ENCODE results near the gene ARID4B.
"Not testable (repeated sequence)": the region's sequence is repeated elsewhere in the genome, so short reads cannot be mapped to it uniquely, and the experiment has no call there.

ARID4B gene

DNA sequence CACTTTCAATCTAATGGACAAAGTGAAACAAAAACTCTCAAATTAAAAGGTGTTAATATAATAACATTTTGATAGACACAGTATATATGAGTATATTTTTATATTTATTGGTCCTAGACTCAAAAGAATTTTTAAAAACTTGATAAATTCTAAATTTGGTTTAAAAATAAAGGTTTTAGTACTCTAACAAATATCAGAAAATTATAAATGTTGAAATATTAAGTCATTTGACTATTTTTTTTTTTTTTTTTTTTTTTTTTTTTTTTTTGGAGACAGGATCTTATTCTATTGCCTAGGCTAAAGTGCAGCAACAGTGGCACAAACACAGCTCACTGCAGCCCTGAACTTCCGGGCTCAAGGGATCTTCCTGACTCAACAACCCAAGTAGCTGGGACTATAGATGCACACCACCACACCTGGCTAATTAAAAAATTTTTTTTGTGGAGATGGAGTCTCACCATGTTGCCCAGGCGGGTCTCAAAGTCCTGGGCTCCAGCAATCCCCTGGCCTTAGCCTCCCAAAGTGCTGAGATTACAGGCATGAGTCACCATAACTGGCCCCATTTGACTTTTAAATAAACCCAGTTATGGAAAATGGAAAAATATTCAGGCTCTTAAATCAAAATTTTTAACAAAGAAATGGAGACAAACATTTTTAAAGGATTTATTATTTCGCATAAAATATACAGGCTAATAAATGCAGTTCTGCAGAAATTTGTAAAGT is 106.2 kb downstream of the ARID4B start:
- DNase-seq (ENCODE audit: low spot score) = no peak

DNA sequence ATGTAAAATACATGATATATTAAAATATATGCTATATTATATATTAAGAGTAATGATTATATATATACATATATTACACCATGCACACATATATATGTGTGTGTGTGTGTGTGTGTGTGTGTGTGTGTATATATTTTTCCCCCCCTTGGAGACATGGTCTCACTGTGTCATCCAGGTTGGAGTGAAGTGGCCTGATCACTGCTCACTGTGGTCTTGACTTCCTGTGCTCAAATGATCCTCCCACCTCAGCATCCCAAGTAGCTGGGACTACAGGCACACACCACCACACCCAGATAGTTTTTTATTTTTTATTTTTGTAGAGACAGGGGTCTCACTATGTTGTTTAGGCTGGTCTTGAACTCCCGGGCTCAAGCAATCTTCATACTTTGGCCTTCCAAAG is 112.5 kb downstream of the ARID4B start:
- no peak for DNase-seq (ENCODE audit: low spot score)

DNA sequence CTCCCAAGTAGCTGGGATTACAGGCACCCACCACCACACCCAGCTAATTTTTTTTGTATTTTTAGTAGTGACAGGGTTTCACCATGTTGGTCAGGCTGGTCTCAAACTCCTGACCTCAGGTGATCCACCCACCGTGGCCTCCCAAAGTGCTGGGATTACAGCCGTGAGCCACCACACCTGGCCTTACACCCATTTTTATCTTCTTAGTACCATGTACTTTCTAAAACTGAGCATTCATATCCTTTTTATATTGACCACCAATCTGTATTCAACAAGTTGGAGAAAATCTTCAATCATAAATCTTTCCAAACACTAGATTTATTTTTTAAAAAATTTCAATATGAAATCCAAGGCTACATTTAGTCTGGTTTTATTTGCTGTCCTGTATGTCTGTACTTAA is 113.0 kb downstream of the ARID4B start:
- DNase-seq (ENCODE audit: low spot score) = not testable (repeated sequence)

DNA sequence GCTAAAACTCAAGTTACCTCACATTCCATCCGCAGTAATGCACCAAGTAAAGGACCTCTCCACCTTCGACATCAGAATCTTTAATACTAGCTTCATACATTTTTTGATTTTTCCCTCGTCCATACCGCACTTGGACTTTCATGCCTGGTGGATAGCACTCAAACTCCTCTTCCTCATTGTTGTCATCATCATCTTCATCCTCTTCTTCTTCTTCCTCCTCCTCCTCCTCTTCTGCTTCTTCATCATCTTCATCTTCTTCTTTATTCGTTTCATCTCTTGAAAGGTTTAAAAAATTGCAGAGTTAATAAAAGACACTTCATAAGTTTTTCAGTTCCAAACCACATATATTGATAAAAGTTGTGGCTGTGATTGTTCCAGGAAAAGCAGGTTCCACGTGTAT is 114.2 kb downstream of the ARID4B start:
- DNase-seq (ENCODE audit: low spot score) = no peak

DNA sequence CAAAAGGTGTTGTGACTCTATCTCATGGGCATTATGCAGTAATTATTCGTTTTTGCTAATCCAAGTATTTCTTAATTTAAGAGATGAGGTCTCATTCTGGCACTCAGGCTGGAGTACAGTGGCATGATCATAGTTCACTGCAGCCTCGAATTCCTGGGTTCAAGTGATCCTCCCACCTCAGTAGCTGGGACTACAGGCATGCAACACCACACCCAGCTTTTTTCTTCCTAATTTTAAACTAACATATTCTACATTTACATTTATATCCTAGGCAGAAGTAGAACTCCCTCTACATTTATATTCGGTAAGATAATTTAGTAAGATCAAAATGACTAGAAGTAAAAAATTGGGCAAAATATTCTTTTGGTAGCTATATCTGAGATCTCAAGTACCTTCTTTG is 116.5 kb downstream of the ARID4B start:
- no peak for DNase-seq (ENCODE audit: low spot score)

DNA sequence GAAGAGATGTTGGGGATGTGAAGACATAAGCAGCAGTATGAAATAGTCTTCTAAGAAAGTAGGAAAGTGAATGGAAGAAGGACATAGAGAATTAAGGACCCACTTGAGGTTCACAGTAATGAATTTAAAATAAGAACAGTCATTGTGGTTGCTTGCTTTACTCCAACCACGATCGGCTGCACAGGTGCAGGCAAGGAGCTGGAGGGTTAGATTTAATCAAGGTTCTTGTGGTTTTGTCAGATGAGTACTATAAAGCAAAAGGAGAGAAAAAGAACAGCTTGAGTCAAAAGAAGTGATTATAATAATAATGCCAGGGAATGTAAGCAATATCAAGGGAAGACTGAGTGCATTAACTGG is 120.8 kb downstream of the ARID4B start:
- DNase-seq (ENCODE audit: low spot score) = no peak

DNA sequence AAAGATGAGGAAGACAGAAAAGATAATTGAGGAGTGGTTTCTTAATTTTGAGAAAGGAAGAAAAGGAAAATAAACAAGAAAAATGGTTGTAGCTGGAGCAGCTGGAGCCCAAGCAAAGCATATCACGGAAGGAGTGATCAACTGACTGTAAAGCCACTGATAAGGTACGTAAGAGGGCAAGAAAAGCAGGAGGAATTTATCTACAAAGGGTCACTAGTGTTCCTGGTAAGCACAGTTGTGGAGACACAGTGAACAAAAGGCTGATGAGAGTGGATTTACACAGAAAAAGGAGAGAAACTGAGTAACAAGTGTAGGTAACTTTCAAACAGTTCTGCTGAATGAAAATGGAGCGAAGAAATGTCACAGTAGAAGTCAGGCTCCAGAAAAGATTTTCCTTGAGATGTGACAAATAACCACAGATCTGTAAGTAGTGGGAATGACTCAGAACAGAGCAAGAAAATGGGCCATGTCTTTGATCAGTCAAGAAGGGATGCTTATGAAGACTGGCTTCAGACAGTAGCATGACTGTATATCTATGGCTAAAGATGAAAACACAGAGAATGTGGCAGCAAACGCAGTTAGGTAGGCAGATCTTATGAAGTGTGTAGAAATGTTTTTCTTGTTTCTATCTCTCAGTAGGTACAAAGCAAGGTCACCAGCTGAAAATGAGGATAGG is 121.3 kb downstream of the ARID4B start:
- no peak for DNase-seq (ENCODE audit: low spot score)

DNA sequence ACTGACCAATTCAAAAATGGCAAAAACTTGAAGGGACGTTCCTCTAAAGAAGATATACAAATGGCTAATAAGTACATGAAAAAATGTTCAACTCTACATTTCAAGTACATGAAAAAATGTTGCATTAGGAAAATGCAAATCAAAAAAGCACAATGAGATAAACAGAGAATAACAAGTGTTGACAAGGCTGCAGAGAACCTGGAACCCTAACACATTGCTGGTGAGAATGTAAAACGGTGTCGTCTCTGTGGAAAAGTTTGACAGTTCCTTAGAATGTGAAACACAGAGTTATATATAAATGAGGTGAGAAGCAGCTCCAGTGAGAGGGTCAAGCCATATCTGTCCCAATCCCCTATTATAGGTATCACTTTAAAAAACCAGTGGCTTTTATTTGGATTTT is 122.3 kb downstream of the ARID4B start:
- DNase-seq (ENCODE audit: low spot score) = no peak

DNA sequence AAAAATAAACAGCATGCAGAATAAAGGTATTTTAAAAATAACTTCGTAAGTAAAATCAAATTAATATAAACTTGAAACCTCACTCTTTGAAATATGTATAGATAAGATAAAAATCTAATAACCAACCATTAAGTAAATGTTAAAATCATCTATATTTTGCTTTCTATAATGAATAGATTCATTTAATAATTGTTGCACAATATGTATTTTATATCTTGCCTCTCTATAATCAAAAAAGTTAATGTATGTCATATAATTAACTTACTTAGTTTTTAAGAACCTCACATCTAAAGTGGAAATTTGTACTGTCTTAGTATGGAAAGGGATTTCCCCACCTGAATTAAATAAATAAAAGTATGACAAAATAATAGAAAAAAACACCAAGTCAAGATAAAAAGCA is 124.6 kb downstream of the ARID4B start:
- no peak for DNase-seq (ENCODE audit: low spot score)

DNA sequence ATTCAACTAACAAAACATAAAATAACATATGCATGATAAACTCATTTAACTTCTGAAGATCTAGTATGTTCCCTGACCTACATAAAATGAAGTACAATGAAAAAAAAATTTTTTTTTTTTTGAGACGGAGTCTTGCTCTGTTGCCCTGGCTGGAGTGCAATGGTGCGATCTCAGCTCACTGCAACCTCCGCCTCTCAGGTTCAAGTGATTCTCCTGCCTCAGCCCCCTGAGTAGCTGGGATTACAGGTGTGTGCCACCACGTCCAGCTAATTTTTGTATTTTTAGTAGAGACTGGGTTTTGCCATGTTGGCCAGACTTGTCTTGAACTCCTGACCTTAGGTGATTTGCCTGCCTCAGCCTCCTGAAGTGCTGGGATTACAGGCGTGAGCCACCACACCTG is 125.5 kb downstream of the ARID4B start:
- not testable (repeated sequence) for DNase-seq (ENCODE audit: low spot score)

DNA sequence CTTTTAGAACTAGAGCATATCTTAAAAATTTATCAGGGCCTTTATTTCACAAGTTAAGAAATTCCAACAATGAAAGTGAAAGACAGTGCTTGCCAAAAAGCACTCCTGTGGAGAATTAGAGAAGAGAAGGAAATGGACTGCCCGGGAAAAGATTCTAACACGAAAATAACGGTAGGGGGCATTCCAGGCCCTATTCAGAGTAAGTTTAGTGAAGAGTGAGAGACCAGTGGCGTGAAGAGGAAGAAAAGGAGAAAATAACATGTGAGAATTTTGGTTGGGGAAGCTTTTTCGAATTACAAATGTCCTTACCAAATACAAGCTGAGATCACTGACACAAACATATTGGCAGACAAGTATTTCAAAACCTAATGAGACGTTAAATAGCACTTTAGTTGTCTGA is 128.5 kb downstream of the ARID4B start:
- DNase-seq (ENCODE audit: low spot score) = peak; percentile 30

DNA sequence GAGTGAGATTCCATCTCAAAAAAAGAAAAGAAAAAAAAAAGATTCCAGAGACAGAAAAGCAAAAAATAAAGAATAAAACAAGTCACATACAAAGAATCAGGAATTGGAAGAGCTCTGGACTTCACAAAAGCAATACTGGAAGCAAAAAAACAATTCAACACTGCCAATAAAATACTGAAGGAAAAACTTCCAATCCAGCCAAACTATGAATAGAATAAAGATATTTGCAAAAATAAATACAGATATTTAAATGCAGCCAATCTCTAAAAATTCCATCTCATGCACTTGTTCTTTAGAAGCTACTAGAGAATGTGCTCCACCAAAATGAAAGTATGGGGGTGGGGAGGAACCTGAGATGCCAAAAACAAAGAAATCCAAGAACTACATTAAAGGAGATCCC is 137.5 kb downstream of the ARID4B start:
- no peak for DNase-seq (ENCODE audit: low spot score)

DNA sequence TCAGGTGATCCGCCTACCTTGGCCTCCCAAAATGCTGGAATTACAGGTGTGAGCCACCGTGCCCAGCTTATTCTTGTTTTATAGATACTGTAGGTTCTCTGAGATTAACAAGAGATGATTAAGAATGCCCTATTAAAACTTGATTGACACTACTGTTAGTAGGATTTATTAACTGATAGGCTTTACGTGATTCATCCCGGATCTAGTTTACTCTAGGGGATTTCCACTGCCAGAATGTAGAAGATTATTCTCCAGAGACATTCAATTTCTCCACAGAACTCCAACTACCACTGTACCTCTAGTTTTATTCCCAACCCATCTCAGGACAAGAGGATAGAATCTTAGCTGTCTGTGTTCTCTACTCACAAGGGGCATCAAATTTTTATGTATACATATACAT is 140.7 kb downstream of the ARID4B start:
- no peak for DNase-seq (ENCODE audit: low spot score)

DNA sequence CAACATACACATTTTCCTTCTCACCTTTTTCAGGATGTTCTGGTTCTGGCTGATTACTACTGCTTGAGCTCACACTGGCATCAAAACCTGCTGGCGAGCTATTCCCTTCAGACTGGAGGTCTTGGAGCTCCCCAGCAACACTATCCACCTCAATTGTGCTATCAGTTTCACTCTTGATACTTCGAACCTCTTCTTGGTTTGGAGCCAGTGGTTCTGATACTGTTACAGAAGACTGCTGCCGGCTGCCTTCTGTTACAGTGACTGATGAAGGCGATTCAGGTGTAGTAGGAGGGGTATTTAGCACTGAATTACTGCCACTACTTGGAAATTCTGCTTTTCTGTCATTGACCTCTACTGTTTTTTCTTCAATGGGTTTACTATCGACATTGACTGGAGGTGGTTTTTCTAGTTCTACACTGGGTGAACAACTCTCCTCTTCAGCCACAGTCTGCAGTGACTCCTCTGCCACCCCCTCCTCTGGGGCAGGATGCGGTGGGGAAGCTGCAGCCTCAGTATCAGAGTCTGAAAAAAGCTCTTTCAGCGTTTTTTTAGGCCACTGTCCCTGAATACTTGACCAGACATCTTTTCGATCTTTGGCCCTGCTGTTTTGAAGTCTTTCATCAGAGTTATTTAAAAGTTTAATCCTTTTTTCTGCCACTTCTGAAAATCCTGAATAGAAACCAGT is 146.3 kb downstream of the ARID4B start:
- no peak for DNase-seq (ENCODE audit: low spot score)

DNA sequence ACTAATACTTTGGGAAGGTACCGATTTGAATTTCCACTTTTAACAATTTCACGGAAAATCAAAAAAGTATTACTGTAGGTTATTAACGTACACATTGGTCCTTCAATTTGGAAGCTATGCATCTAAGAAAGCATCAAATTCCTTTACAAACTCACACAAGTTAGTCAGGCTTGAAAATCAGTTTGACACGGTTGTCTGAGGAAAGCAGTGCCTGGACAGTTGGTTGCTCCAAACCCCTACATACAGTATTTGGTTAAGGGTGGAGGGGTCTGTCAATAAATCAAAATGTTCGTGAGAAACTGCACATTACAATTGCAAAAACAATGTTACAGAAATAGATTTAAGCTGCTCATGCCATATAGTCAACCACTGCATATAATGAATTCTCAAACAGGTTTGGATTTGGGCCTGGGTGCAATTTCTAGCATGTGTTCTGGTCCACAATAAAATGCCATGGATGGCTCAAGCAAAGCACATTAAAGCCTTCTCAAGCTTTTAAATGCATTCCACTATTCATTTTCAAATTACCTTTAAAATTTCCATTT is 147.0 kb downstream of the ARID4B start:
- DNase-seq (ENCODE audit: low spot score) = no peak

DNA sequence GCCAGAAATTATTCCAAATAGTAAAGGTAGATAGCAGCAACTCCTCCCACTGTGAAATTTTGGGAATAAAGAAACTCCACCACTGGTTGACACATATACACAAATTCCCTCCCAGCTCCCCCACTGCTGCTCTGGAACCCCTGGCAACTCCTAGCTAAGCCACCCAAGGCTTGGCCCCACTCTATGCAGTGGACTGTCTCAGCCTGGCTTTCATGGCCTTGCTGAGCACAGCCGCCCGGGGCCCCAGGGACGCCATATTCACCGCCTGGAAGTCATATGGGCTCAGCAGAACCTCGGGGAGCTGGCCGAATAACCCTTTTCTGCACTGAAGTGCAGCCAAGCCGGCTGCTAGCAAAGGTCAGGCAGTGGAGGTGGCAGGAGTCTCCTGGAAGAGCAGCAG is 151.5 kb downstream of the ARID4B start:
- no peak for DNase-seq (ENCODE audit: low spot score)

DNA sequence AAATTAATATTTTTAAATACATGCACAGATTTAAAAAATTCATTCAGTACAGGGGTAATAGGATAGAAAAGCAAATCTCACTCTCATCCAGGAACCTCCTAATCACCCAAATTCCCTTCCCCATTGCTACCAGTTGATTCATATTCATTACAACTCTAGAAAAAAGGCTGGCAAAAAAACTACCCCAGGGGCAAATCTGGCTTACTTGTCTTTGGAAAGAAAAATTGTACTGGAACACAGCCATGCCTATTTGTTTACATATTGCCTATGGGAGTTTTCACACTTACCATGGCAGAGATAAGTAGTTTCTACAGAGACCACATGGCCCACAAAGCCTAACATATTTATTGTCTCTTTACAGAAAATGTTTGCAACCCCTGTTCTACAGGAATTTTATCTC is 158.0 kb downstream of the ARID4B start:
- no peak for DNase-seq (ENCODE audit: low spot score)

DNA sequence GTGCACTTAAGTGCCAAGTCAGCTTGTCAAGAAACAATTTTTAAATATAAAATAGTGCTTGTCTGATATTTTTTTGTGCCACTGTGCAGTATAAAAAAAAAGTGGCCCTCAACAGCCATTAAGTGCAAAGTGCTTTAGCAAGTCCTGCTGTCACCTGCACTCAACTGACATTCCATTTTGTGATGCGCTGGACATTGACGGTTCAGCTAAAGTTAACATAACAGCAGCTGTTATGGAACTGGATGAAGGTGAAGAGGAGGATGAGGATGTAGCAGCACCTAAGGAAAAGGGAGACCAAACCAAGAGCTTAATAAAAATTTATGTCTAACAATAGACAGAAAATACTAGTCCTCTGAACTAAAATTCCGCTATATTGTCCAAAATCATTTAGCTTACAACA is 159.6 kb downstream of the ARID4B start:
- no peak for DNase-seq (ENCODE audit: low spot score)

DNA sequence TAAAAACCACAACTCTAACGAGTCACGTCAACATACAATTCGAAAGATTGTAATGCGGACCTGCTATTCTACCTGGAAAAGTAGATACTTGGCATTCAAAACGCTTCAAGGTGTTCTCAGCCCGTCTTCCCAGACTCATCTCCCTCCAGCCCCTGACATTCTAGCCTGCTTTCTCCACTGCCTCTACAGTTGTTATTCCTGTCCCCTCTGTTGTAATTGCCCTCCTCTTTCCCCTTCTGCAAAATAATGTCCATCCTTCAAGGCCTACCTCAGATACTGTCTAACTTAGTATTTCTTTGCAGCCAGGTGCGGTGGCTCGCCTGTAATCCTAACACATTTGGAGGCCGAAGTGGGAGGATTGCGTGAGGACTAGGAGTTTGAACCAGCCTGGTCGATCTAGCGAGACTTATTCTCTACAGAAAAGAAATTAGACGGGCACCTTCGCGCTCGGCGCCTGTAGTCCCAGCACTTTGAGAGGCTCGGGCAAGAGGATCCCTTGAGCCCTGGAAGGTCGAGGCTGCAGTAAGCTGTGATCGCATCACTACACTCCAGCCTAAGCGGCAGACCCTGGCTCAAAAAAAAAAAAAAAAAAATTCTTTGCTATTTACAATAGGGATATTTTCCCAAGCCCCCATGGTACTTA is 166.2 kb downstream of the ARID4B start:
- DNase-seq (ENCODE audit: low spot score) = no peak

DNA sequence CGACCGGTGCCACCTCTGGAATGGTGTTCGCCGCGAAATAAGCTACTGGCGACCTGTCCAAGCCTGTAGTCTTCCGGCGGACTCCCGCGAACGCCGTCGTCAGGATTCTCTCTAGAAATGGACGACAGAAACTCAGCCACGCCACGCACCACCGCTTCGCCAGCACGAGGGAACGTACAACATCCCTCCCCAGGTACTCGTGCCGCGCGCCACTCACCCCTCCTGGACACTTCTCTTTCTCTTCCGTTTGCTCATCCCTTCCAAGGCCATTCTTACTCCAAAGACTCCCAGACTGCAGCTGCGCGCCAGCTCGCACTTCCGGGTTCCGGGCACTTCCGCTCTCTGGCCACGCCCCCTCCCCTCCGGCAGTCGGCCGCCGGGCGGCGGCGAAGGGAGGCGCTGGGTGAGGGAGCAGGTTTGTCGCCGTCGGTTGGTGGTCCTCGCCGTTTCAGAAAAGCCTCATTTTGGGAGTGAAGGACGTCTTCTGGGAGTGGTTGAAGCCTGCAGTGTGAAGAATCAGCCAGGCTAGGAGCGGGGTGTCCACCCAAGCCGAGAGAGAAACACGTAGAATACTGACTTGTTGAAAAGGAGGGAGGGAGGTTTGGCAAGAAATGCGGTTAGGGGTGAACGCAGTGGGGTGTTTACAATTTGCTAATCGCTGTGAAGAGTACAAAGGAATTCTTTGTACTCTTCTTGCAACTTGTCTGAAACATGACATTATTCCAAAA is 166.9 kb downstream of the ARID4B start, which contains the start of gene RBM34:
Gene RBM34, minus strand, starts transcription at position 294 of the 728 bp plus-strand sequence. Its CDS starts 24 bp downstream, at position 270.
- DNase-seq (ENCODE audit: low spot score) = peak; percentile 94

DNA sequence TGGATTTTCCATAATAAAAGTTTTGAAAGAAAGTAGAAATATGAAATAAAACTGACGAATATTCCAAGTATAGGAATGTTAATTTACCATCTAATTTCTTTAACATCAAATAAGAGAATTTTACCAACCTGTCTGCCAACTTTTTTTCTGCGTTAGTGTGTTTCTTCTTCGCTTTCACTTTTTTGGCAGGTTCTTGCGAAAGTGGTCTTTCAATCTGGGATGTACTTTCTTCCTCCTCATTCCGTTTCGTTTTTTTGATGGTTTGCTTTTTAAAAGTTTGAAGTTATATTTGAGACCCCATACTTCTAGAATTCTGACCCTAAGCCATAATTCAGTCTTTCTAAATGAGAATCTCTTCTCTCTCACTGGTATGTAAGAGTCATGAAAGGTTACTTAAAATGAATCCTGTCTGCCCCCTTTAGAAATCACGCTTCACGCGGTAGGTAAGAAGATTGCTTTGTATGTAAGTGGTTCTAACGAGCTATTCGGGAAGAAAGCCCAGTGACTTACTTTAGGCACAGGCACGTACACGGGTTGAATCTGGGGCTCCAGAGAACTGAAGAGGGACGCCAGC is 167.5 kb downstream of the ARID4B start:
- DNase-seq (ENCODE audit: low spot score) = no peak

Data from Ammon's horn (tissue), 1 donor.